HK-2 (cell line): ENCODE measurements around the gene EXOC2.
A peak's percentile ranks its signal among the peaks of the same experiment; 100 is the strongest.
"Not testable (repeated sequence)": the region's sequence is repeated elsewhere in the genome, so short reads cannot be mapped to it uniquely, and the experiment has no call there.

ENCODE experiments used
- DNase-seq: peaks from one replicate; pipeline ENCODE4 v3.0.0-alpha.2; 2018; ENCODE audit not compliant: unreplicated experiment

Gene EXOC2

DNA sequence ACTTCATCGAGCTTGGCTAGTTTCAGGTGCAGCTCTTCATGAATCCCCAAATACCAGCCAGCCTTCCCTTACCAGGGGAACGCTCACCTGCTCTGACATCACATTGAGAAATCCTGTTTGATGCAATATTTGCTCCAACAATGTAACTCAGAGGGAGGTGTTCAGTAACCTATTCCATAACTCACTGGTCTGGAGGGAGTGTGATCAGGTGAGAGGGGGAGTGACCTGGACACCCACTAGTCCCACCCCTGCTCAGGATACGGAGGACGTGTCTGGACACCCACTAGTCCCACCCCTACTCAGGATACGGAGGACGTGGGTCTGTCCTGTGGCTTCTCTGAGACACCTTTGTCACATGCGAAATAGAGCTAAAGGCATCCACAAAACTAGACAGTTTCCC, 106.4 kb downstream of the EXOC2 start:
- no peak for DNase-seq

DNA sequence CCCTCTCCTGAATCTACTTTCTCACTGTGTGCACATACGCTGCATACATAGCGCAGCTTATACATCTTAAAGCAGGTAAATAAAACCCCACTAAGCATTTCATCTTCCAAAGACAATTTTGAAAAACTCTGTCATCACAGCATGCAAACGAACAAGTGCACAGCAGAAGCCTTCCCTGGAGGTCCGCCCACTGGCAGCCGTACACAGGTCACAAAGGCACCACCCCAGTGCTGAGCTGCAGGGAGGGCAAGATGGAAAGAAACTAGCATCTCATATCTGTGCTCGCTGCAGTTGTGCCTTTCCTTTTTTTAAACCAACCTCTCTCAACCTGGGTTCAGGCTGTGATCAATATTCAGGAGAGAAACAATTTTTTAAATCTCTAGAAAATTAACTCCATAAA, 109.3 kb downstream of the EXOC2 start:
- DNase-seq, result no peak

DNA sequence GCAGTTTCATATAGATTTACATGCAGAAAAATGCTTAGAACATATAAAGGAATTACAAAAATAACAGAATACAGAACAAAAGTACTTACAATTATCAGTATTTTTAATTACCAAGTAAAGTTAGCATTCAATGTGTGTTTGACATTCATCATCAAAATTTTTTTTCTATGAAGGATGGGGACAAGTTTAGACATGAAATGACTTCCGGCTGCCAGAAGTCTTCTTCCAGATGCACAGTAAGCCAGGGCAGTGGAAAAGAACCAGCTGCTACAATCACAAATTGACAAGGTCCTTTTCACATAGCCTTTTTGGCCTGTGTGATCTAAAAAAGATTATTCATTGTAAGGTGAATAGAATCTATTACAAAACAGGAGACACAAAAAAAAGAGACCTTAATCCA, 109.8 kb downstream of the EXOC2 start:
- DNase-seq, result no peak

DNA sequence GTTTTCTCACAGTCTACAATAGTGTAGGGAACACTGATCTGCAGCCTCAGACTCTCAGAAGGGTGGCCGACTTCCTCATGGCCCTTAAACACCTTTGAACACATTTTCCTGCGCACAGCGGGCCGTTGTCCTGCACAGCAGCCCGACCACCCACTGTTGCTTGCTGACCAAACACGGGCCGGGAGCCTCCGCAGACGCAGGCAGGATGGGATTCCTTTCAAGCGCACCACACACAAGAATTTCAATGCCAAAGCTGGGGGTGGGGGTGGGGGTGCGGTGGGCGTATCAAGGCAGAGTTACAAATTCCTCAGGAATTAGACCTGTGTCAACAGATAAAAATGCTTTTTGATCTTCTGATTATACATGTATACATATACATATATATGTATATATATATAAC, 110.6 kb downstream of the EXOC2 start:
- DNase-seq, result no peak

DNA sequence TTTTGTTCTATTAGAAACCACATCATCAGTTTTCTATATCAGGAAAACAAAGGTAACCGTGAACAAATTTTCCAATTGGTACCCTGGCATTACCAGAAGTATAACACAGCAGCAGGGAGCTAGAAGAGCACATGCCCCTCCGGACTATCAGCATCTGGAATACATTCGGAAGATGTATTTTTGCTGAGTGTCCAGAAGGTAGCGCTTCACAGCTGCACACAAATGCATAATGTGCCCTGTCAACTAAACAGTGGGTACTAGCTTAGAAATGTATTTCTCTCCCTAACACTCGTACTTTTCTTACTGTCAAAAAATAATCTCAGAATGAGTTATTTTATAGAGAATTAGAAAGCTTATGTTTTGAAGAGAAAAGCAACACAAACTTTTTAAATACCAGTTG, 113.6 kb downstream of the EXOC2 start:
- DNase-seq, result no peak

DNA sequence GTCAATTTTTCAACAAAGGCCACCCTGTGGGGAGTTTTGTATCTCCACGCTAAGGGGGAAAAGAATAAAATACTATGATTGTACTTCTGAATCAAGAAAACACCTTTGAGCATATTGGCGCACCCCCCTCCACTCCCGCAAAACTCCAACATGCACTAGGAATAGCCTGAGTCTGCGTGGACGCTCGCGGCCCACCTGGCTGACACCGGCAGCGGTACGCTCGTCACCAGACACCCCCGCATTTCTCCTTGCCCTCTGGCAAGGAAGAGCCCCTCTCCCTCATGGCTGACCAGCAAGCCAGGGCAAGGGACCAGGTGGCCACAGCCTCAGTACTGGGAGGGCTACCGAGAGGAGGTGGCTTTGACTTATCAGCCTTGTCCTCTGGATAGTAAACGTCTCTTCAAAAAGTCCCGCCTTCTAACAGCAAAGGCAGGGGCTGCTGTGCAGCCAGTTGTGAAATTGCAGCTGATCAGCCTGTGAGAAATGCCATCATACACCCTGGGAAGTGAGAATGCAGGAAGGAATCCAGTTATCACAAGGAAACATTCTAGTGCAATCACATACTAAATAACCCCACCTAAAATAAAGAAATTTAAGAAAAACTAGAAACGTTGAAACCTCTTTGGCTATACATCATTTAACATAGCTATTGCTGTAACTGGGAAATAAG, 120.2 kb downstream of the EXOC2 start:
- no peak for DNase-seq

DNA sequence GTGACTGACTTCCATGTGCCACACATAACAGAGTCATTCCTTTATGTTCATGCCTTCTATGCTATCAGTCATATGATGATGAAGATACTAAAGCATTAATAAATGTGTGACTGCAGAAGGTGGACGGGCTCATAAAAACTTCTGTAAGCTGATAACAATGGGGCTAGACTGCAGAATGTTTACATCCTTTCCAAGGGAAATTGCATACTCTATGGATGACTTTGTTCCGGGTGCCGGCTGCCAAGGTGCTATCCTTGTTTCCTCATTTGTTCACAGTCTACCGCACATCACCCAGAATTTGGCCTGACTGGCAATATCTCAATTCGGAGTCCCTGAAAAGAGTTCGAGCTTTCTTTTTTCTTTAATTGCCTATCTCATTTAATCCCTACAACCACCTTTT, 121.0 kb downstream of the EXOC2 start:
- no peak for DNase-seq

DNA sequence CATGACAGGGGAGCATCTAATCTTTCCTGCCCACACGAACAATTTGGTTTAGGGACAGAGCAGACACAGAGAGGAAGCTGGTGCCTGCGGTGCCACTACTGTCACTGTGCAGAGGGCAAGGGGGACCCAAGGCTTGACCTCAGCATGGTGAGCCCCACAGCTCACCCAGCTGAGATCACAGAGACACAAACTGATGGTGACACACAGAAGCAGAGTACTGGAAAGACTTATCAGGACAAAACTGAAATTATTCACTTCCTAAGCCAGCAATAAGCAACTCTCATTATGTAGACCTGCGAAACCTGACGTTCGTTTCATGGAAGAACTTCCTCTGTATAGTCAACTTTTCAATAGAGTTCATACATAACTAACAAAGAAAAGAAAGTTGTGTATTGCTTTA, 122.1 kb downstream of the EXOC2 start:
- no peak for DNase-seq

DNA sequence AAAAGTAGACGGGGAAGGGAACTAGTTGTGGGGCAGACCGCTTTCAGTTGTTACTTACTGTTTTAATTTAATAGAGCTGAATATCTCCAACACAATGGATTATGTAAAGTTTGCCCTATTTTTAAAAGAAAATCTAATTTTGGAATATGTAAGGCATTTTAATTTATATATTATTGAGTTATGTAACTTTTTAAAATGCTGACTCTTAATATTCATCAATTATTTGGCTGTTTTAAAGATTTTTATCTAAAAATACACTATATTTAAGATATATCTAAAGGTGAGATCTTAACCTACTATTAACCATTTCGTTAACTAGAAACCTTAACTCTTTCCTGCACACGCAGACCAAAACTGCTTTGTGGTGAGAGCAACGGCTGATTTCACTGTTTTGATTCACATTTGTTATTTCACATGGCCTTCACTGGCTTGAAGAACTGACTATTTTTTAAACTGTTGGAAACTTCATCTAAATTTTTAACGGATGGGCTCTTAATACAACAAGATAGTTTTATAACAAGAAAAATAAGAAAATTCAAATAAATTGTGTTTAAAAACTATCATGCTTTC, 123.9 kb downstream of the EXOC2 start:
- DNase-seq, result no peak

DNA sequence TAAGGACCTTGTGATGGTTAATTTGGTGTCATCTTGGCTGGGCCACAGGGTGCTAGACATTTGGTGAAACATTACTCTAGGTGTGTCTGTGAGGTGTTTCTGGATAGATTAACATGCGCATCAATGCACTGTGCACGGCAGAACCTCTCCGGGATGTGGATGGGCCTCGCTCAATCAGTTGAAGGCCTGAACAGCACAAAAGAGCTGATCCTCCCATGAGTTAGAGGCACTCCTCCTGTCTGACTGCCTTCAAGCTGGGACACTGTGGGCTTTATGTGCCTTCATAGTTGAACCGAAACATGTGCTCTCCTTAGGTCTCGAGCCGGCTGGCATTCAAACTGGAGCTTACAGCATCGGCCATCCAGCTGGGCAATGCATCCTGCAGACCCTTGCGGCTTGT, 124.9 kb downstream of the EXOC2 start:
- DNase-seq, result no peak

DNA sequence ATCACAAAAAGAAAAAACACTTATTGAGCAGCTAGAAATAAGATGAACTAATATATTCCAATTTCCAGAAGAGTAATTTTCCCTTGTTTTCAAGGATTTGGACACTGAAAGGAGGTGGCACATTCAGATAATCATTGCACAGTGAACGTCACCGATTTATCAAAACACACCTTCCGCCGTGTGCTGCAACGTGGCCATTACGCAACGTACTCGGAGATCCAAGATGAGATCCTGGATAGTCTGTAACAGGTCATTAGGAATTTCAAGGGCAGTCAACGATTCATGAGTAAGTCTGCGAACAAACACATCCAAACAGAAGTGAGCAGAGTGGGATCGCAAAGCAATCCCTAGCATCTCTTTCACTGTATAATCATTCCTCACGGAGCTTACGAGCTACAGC, 129.1 kb downstream of the EXOC2 start:
- no peak for DNase-seq

DNA sequence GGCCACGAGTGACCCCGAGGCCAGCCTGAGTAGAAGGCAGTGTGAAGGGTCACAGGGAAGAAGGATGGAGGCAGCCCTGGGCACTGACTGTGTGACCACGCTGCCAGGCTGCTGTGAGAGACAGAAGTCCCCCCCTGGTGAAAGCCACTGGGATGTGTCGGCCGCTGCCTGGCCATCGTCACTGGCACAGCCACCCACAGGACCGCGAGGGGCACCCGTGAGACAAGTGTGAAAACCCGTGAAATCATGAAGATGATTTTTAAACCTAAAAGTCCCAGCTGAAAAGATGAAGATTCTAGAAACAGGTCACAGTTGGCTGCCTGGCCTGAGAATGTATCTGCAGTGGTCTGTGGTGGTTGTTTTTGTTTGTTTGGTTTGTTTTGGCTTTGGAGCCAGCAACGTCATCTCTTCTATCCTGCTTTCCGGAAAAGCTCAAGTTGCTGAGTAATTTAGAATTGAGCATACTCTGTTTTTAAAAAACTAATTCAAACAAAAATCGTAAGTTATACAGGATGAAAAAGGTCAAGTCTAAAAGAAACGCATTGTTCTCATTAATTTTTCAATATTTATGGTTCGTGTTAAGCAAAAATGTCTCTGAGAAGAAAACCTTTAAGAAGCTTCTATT, 130.8 kb downstream of the EXOC2 start:
- no peak for DNase-seq

DNA sequence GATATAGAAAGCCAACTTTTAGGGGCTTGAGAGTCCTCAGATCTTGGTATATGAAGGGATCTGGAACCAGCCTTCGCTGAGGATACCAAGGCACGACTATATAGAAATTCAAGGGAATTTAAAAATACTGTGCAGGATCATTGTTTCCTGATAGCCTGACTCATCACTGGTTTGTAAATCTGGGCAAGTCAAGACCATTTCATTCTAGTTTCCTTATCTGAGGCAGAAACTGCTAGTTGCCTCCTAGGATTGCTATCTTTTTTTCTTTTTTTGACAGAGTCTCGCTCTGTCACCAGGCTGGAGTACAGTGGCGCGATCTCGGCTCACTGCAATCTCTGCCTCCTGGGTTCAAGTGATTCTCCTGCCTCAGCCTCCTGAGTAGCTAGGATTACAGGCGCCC, 131.6 kb downstream of the EXOC2 start:
- not testable (repeated sequence) for DNase-seq

DNA sequence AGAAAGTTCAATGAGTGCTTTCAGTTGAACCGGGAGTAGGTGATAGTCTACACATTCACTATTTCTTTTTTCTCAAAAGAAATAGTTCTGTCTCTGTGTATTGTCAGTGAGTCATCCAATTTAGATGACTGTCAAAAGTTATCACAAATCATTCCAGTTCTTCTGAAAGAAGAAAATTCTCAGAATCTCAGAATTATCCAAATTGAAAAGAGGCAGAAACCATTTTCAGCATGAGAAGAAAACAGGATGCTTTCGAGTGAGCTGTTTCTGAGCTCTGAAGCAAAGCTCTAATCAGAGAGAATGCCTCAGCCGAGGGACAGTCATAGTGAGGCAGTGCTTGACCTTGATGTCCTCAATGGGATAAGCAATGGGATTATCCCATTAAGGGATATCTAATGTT, 134.0 kb downstream of the EXOC2 start:
- DNase-seq, result no peak

DNA sequence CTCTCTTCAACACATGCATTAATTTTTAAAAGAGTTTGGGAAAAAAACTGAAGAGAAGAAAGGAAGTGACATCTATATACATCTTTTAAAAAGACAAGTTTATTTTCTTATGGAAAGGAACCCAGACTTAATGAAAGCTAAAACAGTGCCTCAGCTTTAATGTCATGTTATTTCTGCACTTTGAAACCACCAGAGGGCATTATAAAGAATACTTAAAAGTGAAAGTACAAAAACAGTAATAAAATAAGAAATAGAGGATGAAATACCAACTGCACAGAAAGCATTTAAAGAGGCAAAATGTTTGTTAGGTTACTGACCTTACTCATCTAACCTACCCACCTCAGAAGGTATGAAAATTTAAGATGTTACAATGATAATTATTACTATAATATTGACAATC, 134.8 kb downstream of the EXOC2 start:
- no peak for DNase-seq

DNA sequence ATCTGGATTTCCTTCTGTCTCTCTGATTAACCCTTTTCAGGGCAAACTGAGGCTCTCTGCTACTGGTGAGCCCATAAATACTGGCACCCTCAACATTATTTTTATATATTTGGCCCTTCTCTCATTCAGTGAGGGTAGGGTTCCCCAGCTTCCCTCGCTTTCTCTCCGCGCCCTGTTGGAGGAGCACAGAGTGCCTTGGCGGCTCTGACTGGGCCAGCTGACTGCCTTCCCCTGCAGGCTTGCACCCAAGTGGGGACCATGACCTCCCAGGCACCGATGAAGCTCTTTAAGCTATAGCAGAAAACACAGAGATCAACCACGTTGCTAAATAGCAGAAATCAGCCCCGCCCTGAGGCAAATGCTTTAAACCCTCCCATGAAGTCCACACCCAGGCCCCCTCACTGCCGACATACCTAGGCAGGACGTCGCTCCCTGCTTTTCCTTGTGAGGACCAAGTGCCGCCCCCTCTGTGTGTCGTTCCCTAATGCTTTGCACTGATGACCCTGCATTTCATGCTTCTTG, 141.0 kb downstream of the EXOC2 start:
- no peak for DNase-seq

DNA sequence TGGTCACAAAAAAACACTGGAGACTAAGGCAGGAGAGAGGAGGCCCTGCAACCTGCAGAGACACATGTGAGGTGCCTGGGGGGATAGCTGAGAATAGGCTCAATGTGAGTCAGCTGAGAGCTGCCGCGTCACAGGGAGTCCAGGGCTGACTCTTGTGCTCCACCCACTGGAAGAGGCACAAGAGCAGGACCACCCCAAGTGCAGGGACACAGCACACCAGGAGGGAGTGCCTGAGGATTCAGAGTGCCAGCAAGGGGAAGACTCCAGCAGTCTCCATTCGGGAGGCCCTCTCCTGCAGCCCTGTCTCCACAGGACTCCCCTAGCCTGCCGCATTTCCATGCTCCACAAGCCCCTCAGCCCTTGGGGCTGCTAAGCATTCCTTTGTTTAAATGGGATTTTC, 141.5 kb downstream of the EXOC2 start:
- DNase-seq, result peak; percentile 21

DNA sequence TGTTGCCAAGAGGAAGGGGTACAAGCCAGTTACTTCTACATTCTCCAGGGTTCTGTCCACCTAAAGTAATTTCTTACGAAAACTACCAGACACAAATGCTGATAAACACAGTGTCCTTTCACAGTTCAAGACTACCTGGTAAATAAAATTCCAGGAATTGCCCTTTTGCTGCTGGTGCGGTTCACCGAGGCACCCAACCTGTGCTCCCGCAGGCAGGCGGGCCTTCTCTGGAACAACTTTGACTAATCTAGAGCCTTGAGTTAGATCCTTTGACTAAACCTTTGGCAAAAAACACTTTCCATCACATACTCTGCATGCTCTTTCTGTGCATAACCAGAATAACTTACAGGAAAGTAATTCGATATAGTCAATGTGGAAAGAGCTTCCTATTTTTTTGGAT, 143.0 kb downstream of the EXOC2 start:
- no peak for DNase-seq

DNA sequence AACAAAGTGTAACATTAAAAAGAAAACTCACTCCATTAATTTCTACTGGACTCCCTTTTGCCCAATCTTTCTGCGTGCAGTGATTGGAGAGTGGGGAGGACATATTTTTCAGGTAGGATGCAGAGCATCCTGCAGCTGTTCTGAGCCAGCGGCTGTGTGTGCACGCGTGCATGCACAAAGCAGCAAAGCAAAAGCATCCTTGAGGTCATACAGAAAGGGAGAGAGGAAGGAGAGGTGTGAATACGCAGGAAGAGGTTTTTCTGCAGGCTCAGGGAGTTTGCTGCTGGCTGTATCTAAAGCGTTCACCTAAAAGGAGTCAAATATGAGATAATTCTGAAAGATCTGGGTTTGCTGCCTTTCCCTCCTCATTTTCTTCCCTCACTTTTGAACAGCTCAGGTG, 144.4 kb downstream of the EXOC2 start:
- DNase-seq, result no peak

DNA sequence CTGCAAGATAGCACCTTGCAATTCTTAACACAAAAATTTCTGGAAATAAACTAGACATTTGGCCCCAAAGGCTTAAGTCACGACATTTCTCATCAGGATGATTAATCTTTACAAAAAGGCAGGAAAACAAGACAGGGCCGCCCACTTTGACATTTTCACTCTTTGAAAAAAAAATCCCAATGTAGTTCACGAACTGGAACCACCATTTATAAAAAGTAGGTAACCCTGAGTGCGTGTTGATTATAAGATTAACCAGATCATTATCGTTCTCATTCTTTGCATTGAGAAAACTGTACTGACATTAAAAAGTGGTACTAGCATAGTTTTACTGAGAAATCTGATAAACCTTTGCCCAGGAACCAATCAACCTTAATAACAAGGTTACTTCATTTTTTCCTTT, 144.8 kb downstream of the EXOC2 start:
- DNase-seq, result no peak

DNA sequence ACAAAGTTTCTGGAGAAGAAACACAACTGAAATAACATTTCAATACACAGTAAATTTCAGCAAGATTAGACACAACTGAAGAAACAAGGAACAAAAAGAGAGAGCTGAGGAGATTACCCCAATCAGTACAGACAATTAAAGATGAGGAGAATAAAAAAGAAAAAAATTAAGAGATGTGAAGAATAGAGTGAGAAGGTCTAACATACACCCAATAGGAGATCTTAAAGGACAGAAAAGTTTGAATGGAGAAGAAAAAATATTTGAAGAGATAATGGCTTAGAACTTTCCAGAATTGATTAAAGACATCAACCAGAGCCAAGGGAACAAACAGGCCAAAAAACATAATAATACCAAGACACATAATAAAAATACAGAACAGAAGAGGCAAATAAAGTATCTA, 152.4 kb downstream of the EXOC2 start:
- DNase-seq, result no peak

DNA sequence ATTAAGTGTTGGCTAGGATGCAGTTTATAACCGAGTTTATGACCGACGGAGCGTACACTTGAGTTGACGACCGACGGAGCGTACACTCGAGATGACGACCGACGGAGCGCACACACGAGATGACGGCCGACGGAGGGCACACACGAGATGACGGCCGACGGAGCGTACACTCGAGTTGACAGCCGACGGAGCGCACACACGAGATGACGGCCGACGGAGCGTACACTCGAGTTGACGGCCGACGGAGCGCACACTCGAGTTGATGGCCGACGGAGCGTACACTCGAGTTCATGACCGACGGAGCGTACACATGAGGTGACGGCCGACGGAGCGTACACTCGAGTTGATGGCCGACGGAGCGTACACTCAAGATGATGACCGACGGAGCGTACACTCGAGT, 155.8 kb downstream of the EXOC2 start:
- no peak for DNase-seq

DNA sequence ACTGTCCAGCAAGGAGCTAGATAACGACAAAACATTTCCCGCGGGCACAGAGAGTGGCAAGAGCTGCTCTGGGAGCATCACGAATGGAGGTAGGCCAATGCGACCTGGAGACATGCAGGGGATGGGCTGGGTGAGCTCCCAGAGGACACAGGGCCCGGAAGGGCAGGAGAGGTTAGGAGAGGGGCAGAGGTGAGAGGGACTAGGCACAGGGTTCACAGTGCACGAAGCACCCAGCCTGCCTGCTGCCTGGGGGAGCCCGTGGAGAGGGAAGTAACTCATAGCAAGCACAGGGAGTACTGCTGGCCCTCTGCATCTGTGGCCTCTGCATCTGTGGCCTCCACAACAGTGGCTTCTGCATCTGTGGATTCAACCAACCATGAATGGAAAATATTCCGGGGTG, 162.5 kb downstream of the EXOC2 start:
- no peak for DNase-seq

DNA sequence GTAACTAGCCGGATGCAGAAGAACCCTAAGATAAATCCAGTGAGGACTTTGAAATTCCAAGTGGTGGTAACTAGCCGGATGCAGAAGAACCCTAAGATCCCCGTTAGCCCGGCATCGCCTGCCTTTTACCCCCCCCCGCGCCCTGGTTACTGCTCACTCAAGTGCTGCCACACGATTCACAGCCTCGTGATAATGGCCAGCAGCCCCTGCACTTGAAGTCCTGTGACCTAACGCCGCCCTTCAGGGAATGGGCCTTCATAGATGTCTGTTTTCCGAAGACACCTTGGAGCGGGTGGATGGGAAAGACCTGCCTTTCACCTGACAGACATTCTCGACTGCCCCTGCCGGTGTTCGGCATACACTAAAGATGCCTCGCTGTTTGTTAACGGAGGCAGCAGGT, 163.9 kb downstream of the EXOC2 start:
- no peak for DNase-seq
